ENCODE data around the gene ARID5B.
"Not testable (repeated sequence)": the region's sequence is repeated elsewhere in the genome, so short reads cannot be mapped to it uniquely, and the experiment has no call there.

Gene ARID5B

GRCh38 chr10:61975391-61975932 is 74.0 kb downstream of the ARID5B start:
- no peak for TF ChIP-seq CTCF (conservative IDR thresholded peaks at IDR 0.05; ENCODE audit: low read depth, low read length)

GRCh38 chr10:61976951-61977721 is 75.6 kb downstream of the ARID5B start:
- not testable (repeated sequence) for H3K27ac ChIP-seq; H3K36me3 ChIP-seq (ENCODE audit: insufficient read depth); H4K20me1 ChIP-seq (ENCODE audit: insufficient read depth); H3K27me3 ChIP-seq (ENCODE audit: insufficient read depth, low read depth); H3K4me3 ChIP-seq (IDR thresholded peaks at IDR 0.05; ENCODE audit: insufficient read depth, low read depth, low read length); H3K9ac ChIP-seq; H3K79me2 ChIP-seq (ENCODE audit: insufficient read depth, low read depth); H3K4me2 ChIP-seq; H3K4me1 ChIP-seq (ENCODE audit: low read depth, poor library complexity, severe bottlenecking); H2AFZ ChIP-seq (ENCODE audit: low read depth)

More at GRCh38 chr10:61975391-61975932, 74.0 kb downstream of the ARID5B start:
- Histone ChIP-seq H3K4me1 (ENCODE audit: low read depth, poor library complexity, severe bottlenecking) (no peaks in the 10 kb centered on the region), H3K27me3 (ENCODE audit: insufficient read depth, low read depth) (no peaks in the 10 kb centered on the region), H3K4me2 (no peak overlapping the region), H2AFZ (ENCODE audit: low read depth) (no peak overlapping the region), H3K4me3 (IDR thresholded peaks at IDR 0.05; ENCODE audit: insufficient read depth, low read depth, low read length) (no peak overlapping the region), H3K36me3 (ENCODE audit: insufficient read depth) (no peaks in the 10 kb centered on the region), H3K79me2 (ENCODE audit: insufficient read depth, low read depth) (no peaks in the 10 kb centered on the region), H4K20me1 (ENCODE audit: insufficient read depth) (no peaks in the 10 kb centered on the region), H3K27ac (no peak overlapping the region), H3K9ac (no peak overlapping the region)

GRCh38 chr10:61978965-61979364 is 77.5 kb downstream of the ARID5B start:
- no peaks in the 10 kb centered on the region for H3K4me1 ChIP-seq (ENCODE audit: low read depth, poor library complexity, severe bottlenecking)
- no peak overlapping the region for H3K4me3 ChIP-seq (IDR thresholded peaks at IDR 0.05; ENCODE audit: insufficient read depth, low read depth, low read length)
- no peaks in the 10 kb centered on the region for H3K27me3 ChIP-seq (ENCODE audit: insufficient read depth, low read depth)
- no peak overlapping the region for H2AFZ ChIP-seq (ENCODE audit: low read depth)
- H3K27ac ChIP-seq: no peak overlapping the region
- H3K36me3 ChIP-seq (ENCODE audit: insufficient read depth): no peaks in the 10 kb centered on the region
- H3K79me2 ChIP-seq (ENCODE audit: insufficient read depth, low read depth): no peaks in the 10 kb centered on the region
- H3K9ac ChIP-seq: no peak overlapping the region
- H4K20me1 ChIP-seq (ENCODE audit: insufficient read depth): no peaks in the 10 kb centered on the region
- no peak for TF ChIP-seq CTCF (conservative IDR thresholded peaks at IDR 0.05; ENCODE audit: low read depth, low read length)
- no peak overlapping the region for H3K4me2 ChIP-seq

GRCh38 chr10:61981460-61981859 is 80.0 kb downstream of the ARID5B start:
- Histone ChIP-seq H3K4me2 (no peak overlapping the region), H3K4me3 (IDR thresholded peaks at IDR 0.05; ENCODE audit: insufficient read depth, low read depth, low read length) (no peak overlapping the region), H3K4me1 (ENCODE audit: low read depth, poor library complexity, severe bottlenecking) (no peaks in the 10 kb centered on the region), H3K27me3 (ENCODE audit: insufficient read depth, low read depth) (no peaks in the 10 kb centered on the region), H3K27ac (no peak overlapping the region), H3K79me2 (ENCODE audit: insufficient read depth, low read depth) (no peaks in the 10 kb centered on the region), H3K36me3 (ENCODE audit: insufficient read depth) (no peaks in the 10 kb centered on the region), H2AFZ (ENCODE audit: low read depth) (no peak overlapping the region), H3K9ac (no peak overlapping the region), H4K20me1 (ENCODE audit: insufficient read depth) (no peaks in the 10 kb centered on the region)
- TF ChIP-seq CTCF (conservative IDR thresholded peaks at IDR 0.05; ENCODE audit: low read depth, low read length): no peak

GRCh38 chr10:61983255-61983654 is 81.8 kb downstream of the ARID5B start:
- Histone ChIP-seq H3K36me3 (ENCODE audit: insufficient read depth) (no peaks in the 10 kb centered on the region), H3K4me3 (IDR thresholded peaks at IDR 0.05; ENCODE audit: insufficient read depth, low read depth, low read length) (no peak overlapping the region), H3K4me1 (ENCODE audit: low read depth, poor library complexity, severe bottlenecking) (peaks cover 15% of the 10 kb centered on the region), H2AFZ (ENCODE audit: low read depth) (no peak overlapping the region), H3K27me3 (ENCODE audit: insufficient read depth, low read depth) (no peaks in the 10 kb centered on the region), H3K27ac (no peak overlapping the region), H3K4me2 (no peak overlapping the region), H4K20me1 (ENCODE audit: insufficient read depth) (no peaks in the 10 kb centered on the region), H3K9ac (no peak overlapping the region), H3K79me2 (ENCODE audit: insufficient read depth, low read depth) (no peaks in the 10 kb centered on the region)
- no peak for TF ChIP-seq CTCF (conservative IDR thresholded peaks at IDR 0.05; ENCODE audit: low read depth, low read length)
